ENCODE results near the gene XRCC4.

GRCh38 chr5:83148370-83148769, 71.0 kb downstream of the XRCC4 start:
- TF ChIP-seq POLR2AphosphoS5 (IDR thresholded peaks at IDR 0.05; ENCODE audit: low read depth, low read length), result no peak
- TF ChIP-seq SPI1 (IDR thresholded peaks at IDR 0.05; ENCODE audit: low read depth, low read length), result no peak
- no peak for TF ChIP-seq POLR2A (IDR thresholded peaks at IDR 0.05; ENCODE audit: low read depth, low read length)
- no peak for TF ChIP-seq TAF1 (IDR thresholded peaks at IDR 0.05; ENCODE audit: low read depth, low read length)
- TF ChIP-seq POU2F2 (IDR thresholded peaks at IDR 0.05; ENCODE audit: low read depth, low read length), result no peak
- no peak for TF ChIP-seq PAX5 (IDR thresholded peaks at IDR 0.05; ENCODE audit: insufficient read depth, low read length, severe bottlenecking)

All from GM12891 (cell line).